C4-2B (cell line): ENCODE data around the gene ACSL3.

Experiments used
- H3K27ac ChIP-seq: fragments of 450-650 bp; 2 replicates; pipeline ENCODE4 v1.5.1; 2017
- CTCF ChIP-seq: fragments of 450-650 bp; conservative IDR thresholded peaks from 2 replicates; pipeline ENCODE4 v1.5.1; 2017; ENCODE audit warnings: mild to moderate bottlenecking
- ZFX ChIP-seq: fragments of 450-650 bp; IDR thresholded peaks from 2 replicates; pipeline ENCODE4 v1.6.1; 2017

ACSL3 gene

DNA sequence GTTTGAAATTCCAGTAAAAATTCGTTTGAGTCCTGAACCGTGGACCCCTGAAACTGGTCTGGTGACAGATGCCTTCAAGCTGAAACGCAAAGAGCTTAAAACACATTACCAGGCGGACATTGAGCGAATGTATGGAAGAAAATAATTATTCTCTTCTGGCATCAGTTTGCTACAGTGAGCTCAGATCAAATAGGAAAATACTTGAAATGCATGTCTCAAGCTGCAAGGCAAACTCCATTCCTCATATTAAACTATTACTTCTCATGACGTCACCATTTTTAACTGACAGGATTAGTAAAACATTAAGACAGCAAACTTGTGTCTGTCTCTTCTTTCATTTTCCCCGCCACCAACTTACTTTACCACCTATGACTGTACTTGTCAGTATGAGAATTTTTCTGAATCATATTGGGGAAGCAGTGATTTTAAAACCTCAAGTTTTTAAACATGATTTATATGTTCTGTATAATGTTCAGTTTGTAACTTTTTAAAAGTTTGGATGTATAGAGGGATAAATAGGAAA, 80.7 kb downstream of the ACSL3 start:
- TF ChIP-seq CTCF, result no peak
- no peak for TF ChIP-seq ZFX
- no peak overlapping the region for H3K27ac ChIP-seq

GRCh38 chr2:222942561-222942960, 81.7 kb downstream of the ACSL3 start:
- H3K27ac ChIP-seq, result no peak overlapping the region
- no peak for TF ChIP-seq ZFX
- no peak for TF ChIP-seq CTCF

GRCh38 chr2:222942977-222943376, 82.1 kb downstream of the ACSL3 start:
- TF ChIP-seq CTCF (no peak), ZFX (no peak)
- H3K27ac ChIP-seq, result no peak overlapping the region

GRCh38 chr2:222943820-222944219, 83.0 kb downstream of the ACSL3 start:
- TF ChIP-seq ZFX (no peak), CTCF (no peak)
- no peak overlapping the region for H3K27ac ChIP-seq

GRCh38 chr2:222944552-222944951, 83.7 kb downstream of the ACSL3 start:
- no peak overlapping the region for H3K27ac ChIP-seq
- TF ChIP-seq ZFX, result no peak
- no peak for TF ChIP-seq CTCF

- H3K27ac ChIP-seq, result no peak overlapping the region
Measured at GRCh38 chr2:222944971-222945740, 84.3 kb downstream of the ACSL3 start.

More at GRCh38 chr2:222944971-222945740, 84.3 kb downstream of the ACSL3 start:
- TF ChIP-seq CTCF, result no peak
- no peak for TF ChIP-seq ZFX
